Hematopoietic multipotent progenitor cell treated with erythropoietin and hydrocortisone succinate and interleukin-3 and kit ligand, for 6 days (in vitro differentiated cells): ENCODE results near the gene LDB2.

Experiments
- DNase-seq: peaks from one replicate; pipeline ENCODE4 v3.0.0-alpha.2; 2015

LDB2 gene

GRCh38 chr4:16801356-16801755, 97.1 kb downstream of the LDB2 start:
- DNase-seq, result no peak

GRCh38 chr4:16794816-16795445, 103.5 kb downstream of the LDB2 start:
- peak; percentile 50 for DNase-seq

- DNase-seq, result no peak
Measured at GRCh38 chr4:16791460-16791859, 107.0 kb downstream of the LDB2 start.

- DNase-seq, result no peak
Measured at GRCh38 chr4:16790508-16790907, 107.9 kb downstream of the LDB2 start.

- no peak for DNase-seq
Measured at GRCh38 chr4:16788868-16789267, 109.6 kb downstream of the LDB2 start.

- DNase-seq, result no peak
Measured at GRCh38 chr4:16785793-16786527, 112.5 kb downstream of the LDB2 start.

- DNase-seq, result no peak
Measured at GRCh38 chr4:16783119-16783518, 115.3 kb downstream of the LDB2 start.

- DNase-seq, result no peak
Measured at GRCh38 chr4:16779028-16779675, 119.3 kb downstream of the LDB2 start.

GRCh38 chr4:16777726-16778125, 120.7 kb downstream of the LDB2 start:
- DNase-seq, result no peak

GRCh38 chr4:16775411-16776154, 122.9 kb downstream of the LDB2 start:
- DNase-seq, result no peak

- DNase-seq, result no peak
Measured at GRCh38 chr4:16772366-16772850, 126.0 kb downstream of the LDB2 start.

GRCh38 chr4:16770710-16771285, 127.6 kb downstream of the LDB2 start:
- no peak for DNase-seq

- DNase-seq, result no peak
Measured at GRCh38 chr4:16767861-16768260, 130.6 kb downstream of the LDB2 start.

GRCh38 chr4:16767251-16767650, 131.2 kb downstream of the LDB2 start:
- no peak for DNase-seq

- no peak for DNase-seq
Measured at GRCh38 chr4:16765546-16765945, 132.9 kb downstream of the LDB2 start.

GRCh38 chr4:16764622-16765021, 133.8 kb downstream of the LDB2 start:
- DNase-seq, result no peak

- no peak for DNase-seq
Measured at GRCh38 chr4:16760617-16761363, 137.7 kb downstream of the LDB2 start.

GRCh38 chr4:16759931-16760582, 138.4 kb downstream of the LDB2 start:
- DNase-seq, result no peak

- no peak for DNase-seq
Measured at GRCh38 chr4:16758816-16759215, 139.6 kb downstream of the LDB2 start.

GRCh38 chr4:16758255-16758654, 140.2 kb downstream of the LDB2 start:
- DNase-seq, result no peak

- DNase-seq, result no peak
Measured at GRCh38 chr4:16757080-16757521, 141.3 kb downstream of the LDB2 start.

GRCh38 chr4:16754104-16754503, 144.3 kb downstream of the LDB2 start:
- no peak for DNase-seq
